OCI-LY1 (cell line): ENCODE measurements around the gene TSC22D4.

Experiments used
- H2AFZ ChIP-seq: fragments of 200-600 bp; sonication (generic), shearing (Covaris generic); 2 replicates; pipeline ENCODE4 v1.6.0; 2014; ENCODE audit warnings: antibody characterized with exemption, mild to moderate bottlenecking, low read length
- H3F3A ChIP-seq: fragments of 200-600 bp; sonication (generic), shearing (Covaris generic); 2 replicates; pipeline ENCODE4 v1.6.0; 2014; ENCODE audit warnings: mild to moderate bottlenecking, antibody characterized with exemption, low read length, moderate library complexity; ENCODE audit not compliant: insufficient read depth
- H3K27ac ChIP-seq: fragments of 200-600 bp; sonication (generic); 2 replicates; pipeline ENCODE4 v1.5.1; 2014; ENCODE audit warnings: low read length, mixed run types, mild to moderate bottlenecking, low read depth; ENCODE audit not compliant: poor library complexity, severe bottlenecking
- H3K27me3 ChIP-seq: fragments of 200-600 bp; sonication (generic); 2 replicates; pipeline ENCODE4 v1.6.0; 2014; ENCODE audit warnings: antibody characterized with exemption, mild to moderate bottlenecking, low read length, moderate library complexity; ENCODE audit not compliant: insufficient read depth
- H3K36me3 ChIP-seq: fragments of 200-600 bp; sonication (generic); 2 replicates; pipeline ENCODE4 v1.6.1; 2014; ENCODE audit warnings: mild to moderate bottlenecking, antibody characterized with exemption, low read length, moderate library complexity, mixed read lengths; ENCODE audit not compliant: insufficient read depth
- H3K4me1 ChIP-seq: fragments of 200-600 bp; sonication (generic); 2 replicates; pipeline ENCODE4 v1.5.1; 2014; ENCODE audit warnings: mild to moderate bottlenecking, low read length, moderate library complexity; ENCODE audit not compliant: insufficient read depth, severe bottlenecking
- H3K4me2 ChIP-seq: fragments of 200-600 bp; sonication (generic), shearing (Covaris generic); 2 replicates; pipeline ENCODE4 v1.6.1; 2014; ENCODE audit warnings: low read length
- H3K4me3 ChIP-seq: fragments of 200-600 bp; sonication (generic); 2 replicates; pipeline ENCODE4 v1.5.1; 2014; ENCODE audit warnings: low read length, low read depth, mild to moderate bottlenecking, mixed read lengths; ENCODE audit not compliant: poor library complexity, severe bottlenecking
- H3K79me2 ChIP-seq: fragments of 200-600 bp; shearing (Covaris generic); 2 replicates; pipeline ENCODE4 v1.6.1; 2016; ENCODE audit warnings: mixed run types, low read length, mixed read lengths; ENCODE audit not compliant: insufficient read depth
- H3K9ac ChIP-seq: fragments of 200-600 bp; sonication (generic), shearing (Covaris generic); 2 replicates; pipeline ENCODE4 v1.6.1; 2014; ENCODE audit warnings: mild to moderate bottlenecking, low read length, mixed read lengths
- H3K9me2 ChIP-seq: fragments of 200-600 bp; sonication (generic), shearing (Covaris generic); 2 replicates; pipeline ENCODE4 v1.6.1; 2014; ENCODE audit warnings: low read depth, mild to moderate bottlenecking, low read length, mixed read lengths
- H3K9me3 ChIP-seq: fragments of 200-600 bp; shearing (Covaris generic); 2 replicates; pipeline ENCODE4 v1.6.1; 2014; ENCODE audit warnings: low read length, mixed read lengths
- H4K20me1 ChIP-seq: fragments of 200-600 bp; sonication (generic), shearing (Covaris generic); 2 replicates; pipeline ENCODE4 v1.6.0; 2016; ENCODE audit warnings: mild to moderate bottlenecking, low read length; ENCODE audit not compliant: insufficient read depth
- EZH2 ChIP-seq: fragments of 200-600 bp; sonication (generic), shearing (Covaris generic); IDR thresholded peaks from 2 replicates; pipeline ENCODE4 v1.8.0; 2017; ENCODE audit warnings: borderline replicate concordance, mixed run types, mild to moderate bottlenecking, antibody characterized with exemption, low read length, moderate library complexity, mixed read lengths
- TF ChIP-seq, protein P1 (sequence below): fragments of 200-600 bp; sonication (generic), shearing (Covaris generic); IDR thresholded peaks from 2 replicates; pipeline ENCODE4 v1.5.1; 2017; ENCODE audit warnings: mild to moderate bottlenecking, antibody characterized with exemption, low read length, moderate library complexity, mixed read lengths

The TSC22D4 gene

GRCh38 chr7:100438172-100438571, 40.8 kb downstream of the TSC22D4 start:
- H3K27ac ChIP-seq, result no peak overlapping the region
- H3K4me2 ChIP-seq, result no peak overlapping the region
- H3K4me1 ChIP-seq, result peaks cover 29% of the 10 kb centered on the region
- H3K4me3 ChIP-seq, result no peak overlapping the region
- H4K20me1 ChIP-seq, result no peaks in the 10 kb centered on the region
- no peaks in the 10 kb centered on the region for H3K9me3 ChIP-seq
- H3K79me2 ChIP-seq, result peaks cover 6% of the 10 kb centered on the region; the same call in 1 of the 2 replicates
- no peak overlapping the region for H3K9ac ChIP-seq
- peaks cover 27% of the 10 kb centered on the region for H3K36me3 ChIP-seq
- no peaks in the 10 kb centered on the region for H3K9me2 ChIP-seq
- no peaks in the 10 kb centered on the region for H3K27me3 ChIP-seq
- H3F3A ChIP-seq, result 0 out of 2 replicates have a peak, but pooled peaks cover 4% of the 10 kb centered on the region
- no peak overlapping the region for H2AFZ ChIP-seq
- no peak for TF ChIP-seq EZH2
- TF ChIP-seq, protein P1, sequence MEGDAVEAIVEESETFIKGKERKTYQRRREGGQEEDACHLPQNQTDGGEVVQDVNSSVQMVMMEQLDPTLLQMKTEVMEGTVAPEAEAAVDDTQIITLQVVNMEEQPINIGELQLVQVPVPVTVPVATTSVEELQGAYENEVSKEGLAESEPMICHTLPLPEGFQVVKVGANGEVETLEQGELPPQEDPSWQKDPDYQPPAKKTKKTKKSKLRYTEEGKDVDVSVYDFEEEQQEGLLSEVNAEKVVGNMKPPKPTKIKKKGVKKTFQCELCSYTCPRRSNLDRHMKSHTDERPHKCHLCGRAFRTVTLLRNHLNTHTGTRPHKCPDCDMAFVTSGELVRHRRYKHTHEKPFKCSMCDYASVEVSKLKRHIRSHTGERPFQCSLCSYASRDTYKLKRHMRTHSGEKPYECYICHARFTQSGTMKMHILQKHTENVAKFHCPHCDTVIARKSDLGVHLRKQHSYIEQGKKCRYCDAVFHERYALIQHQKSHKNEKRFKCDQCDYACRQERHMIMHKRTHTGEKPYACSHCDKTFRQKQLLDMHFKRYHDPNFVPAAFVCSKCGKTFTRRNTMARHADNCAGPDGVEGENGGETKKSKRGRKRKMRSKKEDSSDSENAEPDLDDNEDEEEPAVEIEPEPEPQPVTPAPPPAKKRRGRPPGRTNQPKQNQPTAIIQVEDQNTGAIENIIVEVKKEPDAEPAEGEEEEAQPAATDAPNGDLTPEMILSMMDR, result no peak

GRCh38 chr7:100437150-100438100, 41.6 kb downstream of the TSC22D4 start:
- Histone ChIP-seq H4K20me1 (no peaks in the 10 kb centered on the region), H3K4me2 (peak overlapping the region; percentile 93; the same call in 1 of the 2 replicates), H3K4me1 (peaks cover 37% of the 10 kb centered on the region), H3F3A (0 out of 2 replicates have a peak, but pooled peaks cover 5% of the 10 kb centered on the region), H3K27me3 (no peaks in the 10 kb centered on the region), H3K27ac (peak overlapping the region; percentile 65), H3K79me2 (peaks cover 6% of the 10 kb centered on the region; the same call in 1 of the 2 replicates), H3K9ac (peak overlapping the region; percentile 65; the same call in 1 of the 2 replicates), H2AFZ (no peak overlapping the region), H3K36me3 (peaks cover 34% of the 10 kb centered on the region), H3K9me3 (no peaks in the 10 kb centered on the region), H3K4me3 (peak overlapping the region; percentile 84), H3K9me2 (no peaks in the 10 kb centered on the region)
- TF ChIP-seq EZH2, result no peak
- TF ChIP-seq, protein P1, result no peak

DNA sequence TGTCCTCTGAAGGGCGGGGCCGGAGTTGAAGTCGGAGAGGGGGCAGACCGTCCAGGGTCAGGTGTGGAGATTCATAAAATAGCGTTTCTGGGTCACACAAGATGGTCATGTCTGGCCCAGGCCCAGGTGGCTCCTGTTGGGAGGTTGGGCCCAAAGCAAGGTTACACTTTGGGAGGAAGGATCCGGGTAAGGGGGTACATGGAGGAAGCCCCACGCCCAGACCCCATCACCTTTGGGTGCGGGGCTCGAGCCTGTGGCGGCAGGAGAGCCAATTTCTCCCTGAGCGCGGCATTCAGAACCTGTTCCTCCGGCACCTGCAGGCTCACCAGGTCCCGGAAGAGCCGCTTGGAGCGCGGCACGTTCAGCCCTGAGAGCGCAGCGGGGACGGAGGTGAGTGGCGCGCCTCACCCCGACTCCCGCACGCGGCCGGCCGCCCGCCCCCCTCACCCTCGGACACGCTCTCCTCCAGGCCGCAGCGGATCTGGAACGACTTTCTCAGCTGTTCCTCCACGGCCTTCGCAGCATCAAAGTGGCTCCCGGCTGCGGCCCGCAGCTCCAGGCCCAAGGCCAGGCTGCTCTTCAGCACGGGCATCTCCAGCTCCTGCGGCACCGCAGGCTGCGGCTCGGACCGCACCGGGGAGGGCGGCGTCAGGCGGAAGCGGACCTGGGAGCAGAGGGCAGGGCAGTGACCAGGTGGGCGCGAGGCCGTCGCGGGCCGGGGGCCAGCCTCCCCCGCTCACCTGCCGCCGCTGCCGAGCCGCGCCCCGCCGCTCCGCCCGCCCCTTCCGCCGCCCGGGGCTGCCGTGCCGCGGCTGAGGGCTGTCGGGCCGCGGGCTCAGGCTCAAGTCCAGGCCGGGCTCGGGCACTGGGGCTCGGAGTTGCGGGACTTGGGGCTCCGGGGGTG, 43.4 kb downstream of the TSC22D4 start:
- Histone ChIP-seq H4K20me1 (no peaks in the 10 kb centered on the region), H3K9me2 (no peaks in the 10 kb centered on the region), H3K9me3 (no peaks in the 10 kb centered on the region), H3F3A (0 out of 2 replicates have a peak, but pooled peaks cover 9% of the 10 kb centered on the region), H3K27ac (peak overlapping the region; percentile 92), H3K4me1 (peaks cover 55% of the 10 kb centered on the region), H3K27me3 (no peaks in the 10 kb centered on the region), H3K36me3 (peaks cover 52% of the 10 kb centered on the region), H3K4me3 (peak overlapping the region; percentile 84), H3K79me2 (peaks cover 6% of the 10 kb centered on the region; the same call in 1 of the 2 replicates), H3K4me2 (peak overlapping the region; percentile 93), H2AFZ (no peak overlapping the region), H3K9ac (peak overlapping the region; percentile 91)
- TF ChIP-seq, protein P1, result no peak
- no peak for TF ChIP-seq EZH2
